Left ventricle myocardium inferior (tissue), 1 donor: ENCODE results near the gene LILRA6. TPM values are rescaled to one million over a fixed set of nuclear protein-coding genes. Genes with fewer than 3 reads are reported as not detected.
A peak's percentile ranks its signal among the peaks of the same experiment; 100 is the strongest.

Source experiments
- DNase-seq: peaks from one replicate; pipeline ENCODE4 v3.0.0-alpha.2; 2020
- H3K27ac ChIP-seq: fragments of 200-600 bp; replicated peaks from 2 replicates; pipeline ENCODE4 v1.8.0; 2021
- H3K27me3 ChIP-seq: fragments of 200-600 bp; 2 replicates; pipeline ENCODE4 v1.8.0; 2021; ENCODE audit warnings: low read depth
- H3K36me3 ChIP-seq: fragments of 200-600 bp; 2 replicates; pipeline ENCODE4 v1.8.0; 2021
- H3K4me1 ChIP-seq: fragments of 200-600 bp; 2 replicates; pipeline ENCODE4 v1.8.0; 2021
- H3K4me3 ChIP-seq: fragments of 200-600 bp; 2 replicates; pipeline ENCODE4 v1.8.0; 2021; ENCODE audit warnings: mild to moderate bottlenecking, moderate library complexity
- H3K9me3 ChIP-seq: fragments of 200-600 bp; replicated peaks from 2 replicates; pipeline ENCODE4 v1.8.0; 2021
- intact Hi-C: fragments of 100-400 bp; cut with micrococcal nuclease; formaldehyde crosslinking; loops from one replicate; pipeline ENCODE4 v1.11.0; 2022
- total RNA-seq: library from RNA; stranded (reverse); fragmentation: NEBNext Ultra II Directional; extraction: Animal tissue kit (Norgen Biotek cat#: 25700); gene quantifications from one replicate; pipeline ENCODE4 v1.2.1, GENCODE V29; 2021
- TF ChIP-seq, protein P1 (sequence below): fragments of 200-600 bp; IDR thresholded peaks from 2 replicates; pipeline ENCODE4 v1.8.0; 2021; ENCODE audit warnings: antibody characterized with exemption, mild to moderate bottlenecking, borderline replicate concordance
- donor health status: DM: no; HTN: yes; CAD: no; lungs with severe emphysema.

Gene LILRA6
- total RNA-seq, 1 donor from 2014 or later: 1.2 TPM

DNA sequence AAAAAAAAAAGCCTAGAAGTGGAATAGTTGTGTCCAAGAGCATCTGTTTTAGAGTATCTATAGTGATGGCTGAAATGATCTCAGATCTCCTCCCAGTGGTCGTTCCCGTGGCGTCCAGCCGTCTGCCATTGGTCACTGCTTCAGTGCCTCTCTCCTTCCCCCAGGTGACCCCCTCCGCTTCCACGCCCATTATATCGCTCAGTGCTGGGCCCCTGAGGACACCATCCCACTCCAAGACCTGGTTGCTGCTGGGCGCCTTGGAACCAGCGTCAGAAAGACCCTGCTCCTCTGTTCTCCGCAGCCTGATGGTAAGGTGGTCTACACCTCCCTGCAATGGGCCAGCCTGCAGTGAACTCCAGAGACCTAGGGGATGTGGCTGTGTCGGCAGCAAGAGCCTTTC, 49.6 kb downstream of the LILRA6 start:
- Histone ChIP-seq H3K4me1 (peaks cover 35% of the 10 kb centered on the region), H3K27ac (no peak overlapping the region), H3K9me3 (no peaks in the 10 kb centered on the region), H3K4me3 (no peak overlapping the region), H3K27me3 (no peaks in the 10 kb centered on the region), H3K36me3 (peaks cover 27% of the 10 kb centered on the region)
- TF ChIP-seq, protein P1, sequence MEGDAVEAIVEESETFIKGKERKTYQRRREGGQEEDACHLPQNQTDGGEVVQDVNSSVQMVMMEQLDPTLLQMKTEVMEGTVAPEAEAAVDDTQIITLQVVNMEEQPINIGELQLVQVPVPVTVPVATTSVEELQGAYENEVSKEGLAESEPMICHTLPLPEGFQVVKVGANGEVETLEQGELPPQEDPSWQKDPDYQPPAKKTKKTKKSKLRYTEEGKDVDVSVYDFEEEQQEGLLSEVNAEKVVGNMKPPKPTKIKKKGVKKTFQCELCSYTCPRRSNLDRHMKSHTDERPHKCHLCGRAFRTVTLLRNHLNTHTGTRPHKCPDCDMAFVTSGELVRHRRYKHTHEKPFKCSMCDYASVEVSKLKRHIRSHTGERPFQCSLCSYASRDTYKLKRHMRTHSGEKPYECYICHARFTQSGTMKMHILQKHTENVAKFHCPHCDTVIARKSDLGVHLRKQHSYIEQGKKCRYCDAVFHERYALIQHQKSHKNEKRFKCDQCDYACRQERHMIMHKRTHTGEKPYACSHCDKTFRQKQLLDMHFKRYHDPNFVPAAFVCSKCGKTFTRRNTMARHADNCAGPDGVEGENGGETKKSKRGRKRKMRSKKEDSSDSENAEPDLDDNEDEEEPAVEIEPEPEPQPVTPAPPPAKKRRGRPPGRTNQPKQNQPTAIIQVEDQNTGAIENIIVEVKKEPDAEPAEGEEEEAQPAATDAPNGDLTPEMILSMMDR: no peak
- intact Hi-C loops: no loop called here
- no peak for DNase-seq

DNA sequence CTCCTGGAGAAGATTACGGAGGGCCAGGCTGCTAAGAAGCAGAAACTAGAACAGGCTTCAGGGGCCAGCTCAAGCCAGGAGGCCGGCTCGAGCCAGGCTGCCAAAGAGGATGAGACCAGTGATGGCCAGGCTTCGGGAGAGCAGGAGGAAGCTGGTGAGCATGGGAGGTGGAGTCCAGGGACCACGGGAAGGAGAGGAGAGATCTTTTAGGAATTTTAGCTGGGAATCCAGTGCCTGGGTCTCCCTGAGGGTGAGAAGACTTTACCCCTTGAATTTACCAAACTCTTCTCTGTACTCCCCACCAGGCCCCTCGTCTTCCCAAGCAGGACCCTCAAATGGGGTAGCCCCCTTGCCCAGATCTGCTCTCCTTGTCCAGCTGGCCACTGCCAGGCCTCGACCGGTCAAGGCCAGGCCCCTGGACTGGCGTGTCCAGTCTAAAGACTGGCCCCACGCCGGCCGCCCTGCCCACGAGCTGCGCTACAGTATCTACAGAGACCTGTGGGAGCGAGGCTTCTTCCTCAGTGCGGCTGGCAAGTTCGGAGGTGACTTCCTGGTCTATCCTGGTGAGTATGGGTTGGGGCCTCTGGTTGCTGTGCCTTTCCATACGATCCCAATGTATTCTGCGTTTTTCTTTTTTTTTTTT, 50.7 kb downstream of the LILRA6 start:
- peaks cover 27% of the 10 kb centered on the region for H3K36me3 ChIP-seq
- DNase-seq: no peak
- H3K9me3 ChIP-seq: no peaks in the 10 kb centered on the region
- no peaks in the 10 kb centered on the region for H3K27me3 ChIP-seq
- peak overlapping the region; percentile 91 for H3K4me3 ChIP-seq
- intact Hi-C loops: no loop called here
- peaks cover 36% of the 10 kb centered on the region for H3K4me1 ChIP-seq
- TF ChIP-seq, protein P1: no peak
- peak overlapping the region; percentile 100 for H3K27ac ChIP-seq

DNA sequence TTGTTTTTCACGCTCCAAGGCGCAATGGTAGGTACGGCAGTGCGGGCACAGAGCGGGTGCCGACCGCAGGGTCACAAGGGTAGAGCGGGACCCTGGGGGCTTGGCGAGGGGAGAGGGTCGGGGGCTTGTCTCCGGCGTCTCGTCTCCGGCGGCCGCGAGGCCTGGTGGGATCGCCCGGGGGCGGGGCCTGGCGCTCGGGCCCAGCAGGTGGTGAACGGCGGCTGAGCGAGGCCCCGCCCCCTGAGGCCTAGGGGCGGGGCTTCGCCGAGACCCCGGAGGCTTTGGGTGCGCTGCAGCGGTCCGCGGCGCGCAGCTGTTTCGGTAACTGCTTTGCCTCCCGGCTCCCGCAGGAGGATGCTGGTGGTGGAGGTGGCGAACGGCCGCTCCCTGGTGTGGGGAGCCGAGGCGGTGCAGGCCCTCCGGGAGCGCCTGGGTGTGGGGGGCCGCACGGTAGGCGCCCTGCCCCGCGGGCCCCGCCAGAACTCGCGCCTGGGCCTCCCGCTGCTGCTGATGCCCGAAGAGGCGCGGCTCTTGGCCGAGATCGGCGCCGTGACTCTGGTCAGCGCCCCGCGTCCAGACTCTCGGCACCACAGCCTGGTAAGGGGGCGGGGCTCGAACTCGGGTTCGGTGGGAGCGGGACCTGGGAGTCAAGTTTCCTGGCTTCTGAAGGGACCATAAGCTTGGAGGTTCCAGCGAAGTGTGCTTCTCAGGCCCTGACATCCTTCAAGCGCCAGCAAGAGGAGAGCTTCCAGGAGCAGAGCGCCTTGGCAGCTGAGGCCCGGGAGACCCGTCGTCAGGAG, 51.4 kb downstream of the LILRA6 start, which contains the start of gene TSEN34:
TSS of gene TSEN34 (plus strand) at position 298 of the 800 bp plus-strand sequence. CDS start at position 355, 57 bp downstream.
- Histone ChIP-seq H3K9me3 (no peaks in the 10 kb centered on the region), H3K27ac (peak within 1 kb of the TSS; percentile 100), H3K4me1 (peaks cover 36% of the 10 kb centered on the region), H3K36me3 (peaks cover 27% of the 10 kb centered on the region), H3K4me3 (peak within 1 kb of the TSS; percentile 91), H3K27me3 (no peaks in the 10 kb centered on the region)
- intact Hi-C loops: no loop called here
- TF ChIP-seq, protein P1: no peak
- peak; percentile 88 for DNase-seq

DNA sequence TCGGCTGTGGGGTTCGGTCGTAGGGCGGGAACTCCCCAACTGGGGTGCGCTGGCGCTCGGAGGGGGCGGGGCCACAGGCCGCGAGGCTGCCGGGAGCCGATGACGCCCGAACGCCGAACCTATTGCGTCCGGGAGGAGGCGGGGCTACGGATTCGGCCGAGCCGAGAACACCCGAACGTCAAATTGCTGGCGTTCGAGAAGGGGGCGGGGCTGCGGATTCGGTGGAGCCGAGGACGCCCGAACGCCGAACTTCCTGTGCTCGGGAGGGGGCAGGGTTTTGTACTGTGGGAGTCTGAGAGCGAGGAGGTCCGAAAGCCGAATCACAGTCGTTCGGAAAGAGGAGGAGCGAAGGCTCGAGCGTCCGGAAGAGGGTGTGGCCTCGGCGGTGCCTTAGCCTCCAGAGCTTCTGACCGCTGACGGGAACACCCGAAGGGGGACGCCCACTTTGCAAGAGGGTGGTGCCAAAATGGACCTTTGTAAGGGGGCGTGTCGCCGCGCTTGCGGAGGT, 52.0 kb downstream of the LILRA6 start:
- no peaks in the 10 kb centered on the region for H3K9me3 ChIP-seq
- H3K36me3 ChIP-seq: peaks cover 27% of the 10 kb centered on the region
- H3K27ac ChIP-seq: peak overlapping the region; percentile 100
- H3K27me3 ChIP-seq: no peaks in the 10 kb centered on the region
- H3K4me1 ChIP-seq: peaks cover 36% of the 10 kb centered on the region
- TF ChIP-seq, protein P1: no peak
- intact Hi-C loops: no loop called here
- H3K4me3 ChIP-seq: peak overlapping the region; percentile 91
- DNase-seq: peak; percentile 99

DNA sequence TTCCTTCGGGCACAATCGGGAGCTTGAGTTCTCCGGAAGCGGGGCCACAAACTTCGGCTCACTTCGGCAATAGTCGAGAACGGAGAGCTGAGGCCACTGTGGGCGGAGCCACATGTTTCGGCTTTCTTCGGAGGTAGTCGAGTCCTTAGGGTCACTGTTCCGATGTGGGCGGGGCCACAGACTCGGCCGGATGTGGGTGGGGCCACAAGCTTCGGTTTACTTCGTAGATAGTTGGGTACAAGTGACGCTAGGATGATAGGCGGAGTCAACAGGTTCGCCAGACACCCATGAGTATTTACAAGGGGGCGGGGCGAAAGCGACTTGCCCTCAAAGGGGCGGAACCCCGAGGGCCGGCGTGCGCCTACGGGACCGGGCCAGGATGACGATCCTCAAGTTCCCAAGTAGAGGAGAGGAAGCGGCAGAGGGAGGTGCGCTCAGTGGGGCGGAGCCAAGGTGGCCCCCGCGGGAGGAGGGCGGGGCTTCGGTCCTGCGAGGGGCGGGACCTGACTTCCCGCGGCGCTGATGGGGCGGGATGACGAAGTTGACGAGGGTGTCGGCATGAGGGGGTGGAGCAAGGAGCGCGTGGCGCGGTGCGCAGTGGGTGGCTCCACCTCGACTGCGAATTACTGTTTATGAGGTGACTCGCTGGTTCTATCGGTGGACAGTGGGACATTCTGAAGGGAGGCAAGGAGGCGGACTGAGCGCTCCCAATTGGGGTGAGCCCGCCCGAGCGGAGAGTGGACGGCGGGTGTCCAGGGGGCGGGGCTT, 52.7 kb downstream of the LILRA6 start:
- H3K36me3 ChIP-seq: peaks cover 22% of the 10 kb centered on the region
- H3K4me1 ChIP-seq: peaks cover 36% of the 10 kb centered on the region
- no peaks in the 10 kb centered on the region for H3K9me3 ChIP-seq
- peak overlapping the region; percentile 100 for H3K27ac ChIP-seq
- H3K27me3 ChIP-seq: no peaks in the 10 kb centered on the region
- intact Hi-C loops: no loop called here
- TF ChIP-seq, protein P1: no peak
- peak; percentile 100 for DNase-seq
- peak overlapping the region; percentile 91 for H3K4me3 ChIP-seq
